MM.1S (cell line): ENCODE data around the gene TMEM258.

ENCODE experiments used
- DNase-seq: peaks from one replicate; pipeline ENCODE4 v3.0.0-alpha.2; 2015
- H2AFZ ChIP-seq: fragments of 300-600 bp; sonication (generic); 2 replicates; pipeline ENCODE4 v1.6.0; 2016; ENCODE audit warnings: antibody characterized with exemption, low read length
- H3F3A ChIP-seq: fragments of 300-600 bp; sonication (generic); 2 replicates; pipeline ENCODE4 v1.6.1; 2016; ENCODE audit warnings: mild to moderate bottlenecking, antibody characterized with exemption, low read length, moderate library complexity, mixed read lengths; ENCODE audit not compliant: insufficient read depth
- H3K27ac ChIP-seq: fragments of 300-600 bp; sonication (generic); 2 replicates; pipeline ENCODE4 v1.5.1; 2016; ENCODE audit warnings: mild to moderate bottlenecking, low read length
- H3K27me3 ChIP-seq: fragments of 300-600 bp; sonication (generic); replicated peaks from 2 replicates; pipeline ENCODE4 v1.6.0; 2016; ENCODE audit warnings: low read length; ENCODE audit not compliant: insufficient read depth
- H3K36me3 ChIP-seq: fragments of 300-600 bp; sonication (generic); replicated peaks from 2 replicates; pipeline ENCODE4 v1.6.1; 2016; ENCODE audit warnings: mild to moderate bottlenecking, low read length, mixed read lengths; ENCODE audit not compliant: insufficient read depth
- H3K4me1 ChIP-seq: fragments of 300-600 bp; sonication (generic); 2 replicates; pipeline ENCODE4 v1.6.1; 2016; ENCODE audit warnings: low read length, mixed read lengths
- H3K4me2 ChIP-seq: fragments of 300-600 bp; sonication (generic); 2 replicates; pipeline ENCODE4 v1.6.0; 2016; ENCODE audit warnings: low read depth, low read length
- H3K4me3 ChIP-seq: fragments of 300-600 bp; sonication (generic); 2 replicates; pipeline ENCODE4 v1.5.1; 2016; ENCODE audit warnings: low read length, mixed read lengths
- H3K79me2 ChIP-seq: fragments of 300-600 bp; sonication (generic); 2 replicates; pipeline ENCODE4 v1.6.1; 2016; ENCODE audit warnings: mixed run types, low read length, mixed read lengths
- H3K9ac ChIP-seq: fragments of 300-600 bp; sonication (generic); 2 replicates; pipeline ENCODE4 v1.6.1; 2016; ENCODE audit warnings: low read length, mixed read lengths
- H3K9me2 ChIP-seq: fragments of 300-600 bp; sonication (generic); replicated peaks from 2 replicates; pipeline ENCODE4 v1.6.1; 2016; ENCODE audit warnings: mild to moderate bottlenecking, low read length, mixed read lengths; ENCODE audit not compliant: insufficient read depth
- H3K9me3 ChIP-seq: fragments of 300-600 bp; sonication (generic); replicated peaks from 2 replicates; pipeline ENCODE4 v1.6.1; 2016; ENCODE audit warnings: mild to moderate bottlenecking, low read length, mixed read lengths; ENCODE audit not compliant: insufficient read depth
- H4K20me1 ChIP-seq: fragments of 300-600 bp; sonication (generic); 2 replicates; pipeline ENCODE4 v1.6.1; 2016; ENCODE audit warnings: mild to moderate bottlenecking, low read length, moderate library complexity, mixed read lengths; ENCODE audit not compliant: insufficient read depth
- CTCF ChIP-seq: fragments of 300-600 bp; sonication (generic); IDR thresholded peaks from 2 replicates; pipeline ENCODE4 v1.5.1; 2016; ENCODE audit warnings: antibody characterized with exemption, low read length, mixed read lengths
- EZH2 ChIP-seq: fragments of 300-600 bp; sonication (generic); optimal IDR thresholded peaks from 2 replicates; pipeline ENCODE3; 2017; ENCODE audit warnings: low read depth, mild to moderate bottlenecking, antibody characterized with exemption, low read length, mixed read lengths
- EZH2phosphoT487 ChIP-seq: fragments of 300-600 bp; sonication (generic); IDR thresholded peaks from 2 replicates; pipeline ENCODE4 v1.6.1; 2018; ENCODE audit warnings: antibody characterized with exemption, low read length

Gene TMEM258

GRCh38 chr11:61768376-61769076, 23.9 kb downstream of the TMEM258 start:
- no peak overlapping the region for H3K4me2 ChIP-seq
- no peak overlapping the region for H2AFZ ChIP-seq

GRCh38 chr11:61766353-61766841, 26.0 kb downstream of the TMEM258 start:
- Histone ChIP-seq H3K4me2 (no peak overlapping the region), H3K36me3 (no peaks in the 10 kb centered on the region), H3K4me1 (no peaks in the 10 kb centered on the region), H3K27ac (no peak overlapping the region), H3K9me3 (no peaks in the 10 kb centered on the region), H3K27me3 (peaks cover 60% of the 10 kb centered on the region), H4K20me1 (no peaks in the 10 kb centered on the region), H2AFZ (no peak overlapping the region), H3K9ac (no peak overlapping the region), H3K9me2 (no peaks in the 10 kb centered on the region), H3K79me2 (no peaks in the 10 kb centered on the region), H3K4me3 (no peak overlapping the region), H3F3A (no peaks in the 10 kb centered on the region)
- no peak for TF ChIP-seq EZH2
- TF ChIP-seq EZH2phosphoT487, result no peak
- no peak for TF ChIP-seq CTCF
- no peak for DNase-seq

More at GRCh38 chr11:61768376-61769076, 23.9 kb downstream of the TMEM258 start:
- no peak for DNase-seq
- H3K79me2 ChIP-seq, result no peaks in the 10 kb centered on the region
- H3K4me1 ChIP-seq, result no peaks in the 10 kb centered on the region
- H3K27me3 ChIP-seq, result peaks cover 41% of the 10 kb centered on the region
- H3K4me3 ChIP-seq, result no peak overlapping the region
- TF ChIP-seq CTCF (no peak), EZH2phosphoT487 (no peak), EZH2 (no peak)
- no peaks in the 10 kb centered on the region for H3F3A ChIP-seq
- H4K20me1 ChIP-seq, result no peaks in the 10 kb centered on the region
- H3K9ac ChIP-seq, result no peak overlapping the region
- H3K27ac ChIP-seq, result no peak overlapping the region
- no peaks in the 10 kb centered on the region for H3K9me3 ChIP-seq
- no peaks in the 10 kb centered on the region for H3K9me2 ChIP-seq
- no peaks in the 10 kb centered on the region for H3K36me3 ChIP-seq

DNA sequence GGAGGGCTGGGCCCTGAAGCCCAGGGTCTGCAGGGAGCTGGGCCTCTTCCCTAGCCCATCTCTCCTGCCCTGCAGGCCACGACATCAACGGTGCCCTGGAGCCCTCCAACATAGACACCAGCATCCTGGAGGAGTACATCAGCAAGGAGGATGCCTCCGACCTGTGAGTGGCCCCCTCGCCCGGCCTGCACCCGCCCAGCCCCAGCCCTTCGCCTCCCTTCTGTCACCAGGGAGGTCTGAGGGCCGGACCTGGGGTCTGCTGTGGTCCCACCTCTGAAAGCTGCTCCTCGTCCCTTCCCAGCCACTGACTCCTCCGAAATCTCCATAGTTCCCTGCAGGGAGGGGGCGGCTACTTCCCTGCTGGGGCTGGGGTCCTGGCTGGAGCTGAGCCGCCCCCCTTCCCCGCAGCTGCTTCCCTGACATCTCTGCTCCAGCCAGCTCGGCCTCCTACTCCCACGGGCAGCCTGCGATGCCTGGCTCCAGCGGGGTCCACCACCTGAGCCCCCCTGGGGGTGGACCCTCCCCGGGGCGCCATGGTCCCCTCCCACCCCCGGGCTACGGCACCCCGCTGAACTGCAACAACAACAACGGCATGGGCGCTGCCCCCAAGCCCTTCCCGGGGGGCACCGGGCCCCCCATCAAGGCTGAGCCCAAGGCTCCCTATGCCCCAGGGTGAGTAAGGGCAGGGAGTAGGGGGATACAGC, 26.7 kb downstream of the TMEM258 start:
- H3K36me3 ChIP-seq, result no peaks in the 10 kb centered on the region
- peaks cover 57% of the 10 kb centered on the region for H3K27me3 ChIP-seq
- no peaks in the 10 kb centered on the region for H3K9me3 ChIP-seq
- no peak overlapping the region for H3K4me3 ChIP-seq
- no peak overlapping the region for H3K9ac ChIP-seq
- H4K20me1 ChIP-seq, result no peaks in the 10 kb centered on the region
- H3K9me2 ChIP-seq, result no peaks in the 10 kb centered on the region
- no peak overlapping the region for H3K27ac ChIP-seq
- H3K4me2 ChIP-seq, result no peak overlapping the region
- no peaks in the 10 kb centered on the region for H3K4me1 ChIP-seq
- H3K79me2 ChIP-seq, result no peaks in the 10 kb centered on the region
- H3F3A ChIP-seq, result no peaks in the 10 kb centered on the region
- H2AFZ ChIP-seq, result no peak overlapping the region
- no peak for TF ChIP-seq EZH2phosphoT487
- no peak for TF ChIP-seq CTCF
- no peak for TF ChIP-seq EZH2
- no peak for DNase-seq
